PFSK-1 (cell line): ENCODE measurements around the gene KIRREL2. TPM values are rescaled to one million over a fixed set of nuclear protein-coding genes. Genes with fewer than 3 reads are reported as not detected.
A peak's percentile ranks its signal among the peaks of the same experiment; 100 is the strongest.

Experiments
- FOXP2 ChIP-seq: optimal IDR thresholded peaks from 2 replicates; pipeline ENCODE3; 2011; ENCODE audit warnings: borderline replicate concordance, control low read depth, inconsistent platforms; ENCODE audit not compliant: insufficient read depth; ENCODE audit errors: extremely low read length, extremely low read depth
- POLR2AphosphoS5 ChIP-seq: IDR thresholded peaks from 2 replicates; pipeline ENCODE4 v1.6.1; 2012; ENCODE audit warnings: low read depth, mild to moderate bottlenecking, control low read depth, low read length, moderate library complexity
- SIN3A ChIP-seq: IDR thresholded peaks from 2 replicates; pipeline ENCODE4 v1.6.1; 2012; ENCODE audit warnings: mild to moderate bottlenecking, low read length, moderate library complexity, borderline replicate concordance; ENCODE audit not compliant: insufficient read depth
- TAF1 ChIP-seq: IDR thresholded peaks from 2 replicates; pipeline ENCODE4 v1.6.1; 2012; ENCODE audit warnings: low read length, control low read depth, borderline replicate concordance; ENCODE audit not compliant: insufficient read depth
- polyA plus RNA-seq: library from polyadenylated mRNA; unstranded; fragments of >200 nt; gene quantifications from one replicate; pipeline ENCODE4 v1.2.1, GENCODE V29; 2012; ENCODE audit warnings: low read depth, missing spikeins; ENCODE audit not compliant: insufficient read length
- TF ChIP-seq, protein P1 (sequence below), 2 experiments: IDR thresholded peaks; 2 replicates each; pipeline versions ENCODE4 v1.6.1 to v1.8.0; 2011 to 2012; ENCODE audit warnings: low read depth in 2 of 2, low read length in 2 of 2, control low read depth in 1 of 2, inconsistent platforms in 1 of 2, mild to moderate bottlenecking in 1 of 2, moderate library complexity in 1 of 2; ENCODE audit not compliant: insufficient read depth in 1 of 2

Gene KIRREL2
- 6.0 TPM for polyA plus RNA-seq

DNA sequence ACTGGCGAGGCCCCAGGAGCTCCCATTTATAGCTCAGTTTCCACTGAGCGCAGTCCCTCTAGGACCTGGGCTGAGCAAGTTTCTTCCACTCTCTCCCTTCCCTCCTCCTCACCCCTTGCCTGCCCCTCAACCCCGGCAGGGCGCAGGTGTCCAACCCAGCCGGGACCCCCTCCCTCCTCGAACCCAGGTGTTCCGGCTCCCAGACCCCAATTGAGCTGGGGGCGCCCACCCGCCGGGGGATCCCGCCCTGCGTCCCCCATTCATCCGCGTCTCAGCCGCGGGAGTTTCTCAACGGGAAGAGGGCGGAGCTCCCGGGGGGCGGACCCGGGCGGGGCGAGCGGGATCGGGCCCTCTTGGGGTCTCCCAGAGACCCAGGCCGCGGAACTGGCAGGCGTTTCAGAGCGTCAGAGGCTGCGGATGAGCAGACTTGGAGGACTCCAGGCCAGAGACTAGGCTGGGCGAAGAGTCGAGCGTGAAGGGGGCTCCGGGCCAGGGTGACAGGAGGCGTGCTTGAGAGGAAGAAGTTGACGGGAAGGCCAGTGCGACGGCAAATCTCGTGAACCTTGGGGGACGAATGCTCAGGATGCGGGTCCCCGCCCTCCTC is at the start of gene KIRREL2:
KIRREL2 (plus strand) TSS at position 366 of the 604 bp plus-strand sequence; CDS start at position 575, 209 bp downstream.
- TF ChIP-seq SIN3A, result no peak
- peak; percentile 53 for TF ChIP-seq POLR2AphosphoS5
- TF ChIP-seq, protein P1, sequence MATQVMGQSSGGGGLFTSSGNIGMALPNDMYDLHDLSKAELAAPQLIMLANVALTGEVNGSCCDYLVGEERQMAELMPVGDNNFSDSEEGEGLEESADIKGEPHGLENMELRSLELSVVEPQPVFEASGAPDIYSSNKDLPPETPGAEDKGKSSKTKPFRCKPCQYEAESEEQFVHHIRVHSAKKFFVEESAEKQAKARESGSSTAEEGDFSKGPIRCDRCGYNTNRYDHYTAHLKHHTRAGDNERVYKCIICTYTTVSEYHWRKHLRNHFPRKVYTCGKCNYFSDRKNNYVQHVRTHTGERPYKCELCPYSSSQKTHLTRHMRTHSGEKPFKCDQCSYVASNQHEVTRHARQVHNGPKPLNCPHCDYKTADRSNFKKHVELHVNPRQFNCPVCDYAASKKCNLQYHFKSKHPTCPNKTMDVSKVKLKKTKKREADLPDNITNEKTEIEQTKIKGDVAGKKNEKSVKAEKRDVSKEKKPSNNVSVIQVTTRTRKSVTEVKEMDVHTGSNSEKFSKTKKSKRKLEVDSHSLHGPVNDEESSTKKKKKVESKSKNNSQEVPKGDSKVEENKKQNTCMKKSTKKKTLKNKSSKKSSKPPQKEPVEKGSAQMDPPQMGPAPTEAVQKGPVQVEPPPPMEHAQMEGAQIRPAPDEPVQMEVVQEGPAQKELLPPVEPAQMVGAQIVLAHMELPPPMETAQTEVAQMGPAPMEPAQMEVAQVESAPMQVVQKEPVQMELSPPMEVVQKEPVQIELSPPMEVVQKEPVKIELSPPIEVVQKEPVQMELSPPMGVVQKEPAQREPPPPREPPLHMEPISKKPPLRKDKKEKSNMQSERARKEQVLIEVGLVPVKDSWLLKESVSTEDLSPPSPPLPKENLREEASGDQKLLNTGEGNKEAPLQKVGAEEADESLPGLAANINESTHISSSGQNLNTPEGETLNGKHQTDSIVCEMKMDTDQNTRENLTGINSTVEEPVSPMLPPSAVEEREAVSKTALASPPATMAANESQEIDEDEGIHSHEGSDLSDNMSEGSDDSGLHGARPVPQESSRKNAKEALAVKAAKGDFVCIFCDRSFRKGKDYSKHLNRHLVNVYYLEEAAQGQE (IDR thresholded peaks at IDR 0.05; ENCODE audit: insufficient read depth in 1 of 2, low read depth in 2 of 2, low read length in 2 of 2), result no peak
- no peak for TF ChIP-seq FOXP2
- TF ChIP-seq TAF1, result 0 out of 2 replicates have a peak, but pooled peaks have one; percentile 11

- TF ChIP-seq POLR2AphosphoS5 (no peak), TAF1 (no peak), SIN3A (no peak), FOXP2 (no peak)
- TF ChIP-seq, protein P1 (IDR thresholded peaks at IDR 0.05; ENCODE audit: insufficient read depth in 1 of 2, low read depth in 2 of 2, low read length in 2 of 2), result no peak
Measured at GRCh38 chr19:35807633-35808032, 49.1 kb upstream of the KIRREL2 start.

DNA sequence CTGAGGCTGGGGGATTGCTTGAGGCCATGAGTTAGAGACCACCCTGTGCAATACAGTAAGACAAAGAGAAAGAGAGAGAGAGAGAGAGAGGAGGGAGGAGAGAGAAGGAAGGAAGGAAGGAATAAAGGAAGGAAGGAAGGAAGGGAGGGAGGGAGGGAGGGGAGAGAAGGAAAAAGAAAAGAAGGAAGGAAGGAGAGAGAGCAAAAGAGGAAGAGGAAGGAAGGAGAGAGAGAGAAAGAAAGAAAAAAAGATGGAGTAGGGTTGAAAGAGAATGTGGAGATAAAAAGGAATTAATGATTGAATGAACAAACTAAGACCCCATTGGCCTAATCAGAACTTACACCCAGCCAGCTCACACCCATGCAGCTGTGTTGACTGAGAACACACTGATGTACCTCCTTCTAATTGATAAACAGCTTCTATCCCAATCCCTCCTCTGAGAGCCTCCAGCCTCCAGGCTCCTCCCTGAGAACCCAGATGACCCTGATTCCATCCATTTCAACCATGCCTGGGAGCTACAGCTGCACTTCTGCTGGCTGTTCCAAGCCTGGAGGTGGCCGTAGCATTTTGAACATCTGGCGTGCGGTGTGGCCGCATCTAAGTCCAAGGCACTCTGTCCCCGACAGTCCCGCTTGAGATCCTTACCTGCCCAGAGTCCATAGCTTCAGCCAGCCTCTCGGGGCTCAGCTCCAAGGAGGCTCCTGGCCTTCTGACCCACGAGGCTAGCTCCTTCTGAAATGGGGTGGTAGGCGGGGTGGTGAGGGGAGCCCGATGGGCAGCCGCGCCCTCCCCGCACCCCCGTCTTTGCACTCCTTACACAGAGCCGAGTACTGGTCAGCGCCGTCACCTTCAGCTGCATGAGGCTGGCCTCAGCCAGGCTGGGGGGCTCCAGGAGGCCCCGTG is 45.1 kb upstream of the KIRREL2 start:
- TF ChIP-seq SIN3A (no peak), FOXP2 (no peak), TAF1 (no peak), POLR2AphosphoS5 (no peak)
- TF ChIP-seq, protein P1 (IDR thresholded peaks at IDR 0.05; ENCODE audit: insufficient read depth in 1 of 2, low read depth in 2 of 2, low read length in 2 of 2), result no peak

- TF ChIP-seq TAF1 (no peak), SIN3A (no peak), POLR2AphosphoS5 (no peak), FOXP2 (no peak)
- TF ChIP-seq, protein P1 (IDR thresholded peaks at IDR 0.05; ENCODE audit: insufficient read depth in 1 of 2, low read depth in 2 of 2, low read length in 2 of 2), result no peak
Measured at GRCh38 chr19:35812220-35813042, 44.3 kb upstream of the KIRREL2 start, which contains the start of gene PRODH2. TSS of gene PRODH2 (minus strand) at chr19:35812845. CDS start at chr19:35812805, 40 bp downstream.
